Activated T-cell treated with anti-CD3 and anti-CD28 coated beads, Interleukin-2, amount 50 U/mL, for 48 hours (primary cell): Measurements from ENCODE around the gene MBD4.
A peak's percentile ranks its signal among the peaks of the same experiment; 100 is the strongest.
"Not testable (repeated sequence)": the region's sequence is repeated elsewhere in the genome, so short reads cannot be mapped to it uniquely, and the experiment has no call there.

ENCODE experiments used
- DNase-seq, 2 experiments: peaks; one replicate each; pipeline ENCODE4 v3.0.0-alpha.2; 2020

The MBD4 gene

GRCh38 chr3:129428376-129429079 is 11.2 kb downstream of the MBD4 start, which contains the start of gene EFCAB12:
EFCAB12 (minus strand) TSS chr3:129428636; CDS start chr3:129428488, 148 bp downstream.
- DNase-seq: peak; percentile 91 to 93

GRCh38 chr3:129428007-129428375 is 11.8 kb downstream of the MBD4 start:
- no peak for DNase-seq

- DNase-seq: no peak
Measured at GRCh38 chr3:129425619-129426018, 14.1 kb downstream of the MBD4 start.

GRCh38 chr3:129425213-129425612 is 14.5 kb downstream of the MBD4 start:
- DNase-seq: no peak

- peak; percentile 17 to 32 for DNase-seq
Measured at GRCh38 chr3:129424185-129424841, 15.4 kb downstream of the MBD4 start.

- DNase-seq: no peak
Measured at GRCh38 chr3:129422897-129423296, 16.9 kb downstream of the MBD4 start.

GRCh38 chr3:129421988-129422745 is 17.6 kb downstream of the MBD4 start:
- no peak for DNase-seq

- DNase-seq: no peak
Measured at GRCh38 chr3:129421236-129421883, 18.4 kb downstream of the MBD4 start.

GRCh38 chr3:129419476-129419875 is 20.3 kb downstream of the MBD4 start:
- DNase-seq: no peak

- DNase-seq: no peak
Measured at GRCh38 chr3:129418041-129418973, 21.4 kb downstream of the MBD4 start.

- DNase-seq: no peak
Measured at GRCh38 chr3:129417326-129417725, 22.4 kb downstream of the MBD4 start.

GRCh38 chr3:129416415-129416814 is 23.3 kb downstream of the MBD4 start:
- DNase-seq: no peak

GRCh38 chr3:129415830-129416229 is 23.9 kb downstream of the MBD4 start:
- DNase-seq: no peak

GRCh38 chr3:129415378-129415777 is 24.4 kb downstream of the MBD4 start:
- no peak for DNase-seq

- DNase-seq: no peak
Measured at GRCh38 chr3:129413687-129414506, 25.9 kb downstream of the MBD4 start.

- not testable (repeated sequence) for DNase-seq
Measured at GRCh38 chr3:129413238-129413637, 26.5 kb downstream of the MBD4 start.

GRCh38 chr3:129412542-129413198 is 27.1 kb downstream of the MBD4 start:
- no peak for DNase-seq

- no peak for DNase-seq
Measured at GRCh38 chr3:129410971-129411370, 28.8 kb downstream of the MBD4 start.

- no peak for DNase-seq
Measured at GRCh38 chr3:129409541-129409940, 30.2 kb downstream of the MBD4 start.

- no peak for DNase-seq
Measured at GRCh38 chr3:129404610-129405009, 35.1 kb downstream of the MBD4 start.

GRCh38 chr3:129404130-129404529 is 35.6 kb downstream of the MBD4 start:
- DNase-seq: no peak
